Mesothelial cell of epicardium (in vitro differentiated cells): ENCODE data around the gene ULBP2. TPM values are rescaled to one million over a fixed set of nuclear protein-coding genes. Genes with fewer than 3 reads are reported as not detected.

ENCODE experiments used
- DNase-seq, 2 experiments: peaks; one replicate each; pipeline ENCODE4 v3.0.0; 2021; ENCODE audit warnings: low spot score in 2 of 2; ENCODE audit not compliant: unreplicated experiment in 2 of 2
- H3K27ac Mint-ChIP-seq: 2 replicates; pipeline ENCODE4 v1.8.0; 2021; ENCODE audit warnings: mixed read lengths
- H3K27me3 Mint-ChIP-seq: 2 replicates; pipeline ENCODE4 v1.8.0; 2021; ENCODE audit warnings: low read depth, mixed read lengths
- H3K36me3 Mint-ChIP-seq: 2 replicates; pipeline ENCODE4 v1.8.0; 2021; ENCODE audit warnings: mixed read lengths
- H3K4me1 Mint-ChIP-seq: 2 replicates; pipeline ENCODE4 v1.8.0; 2021; ENCODE audit warnings: mixed read lengths
- H3K4me3 Mint-ChIP-seq: 2 replicates; pipeline ENCODE4 v1.8.0; 2021; ENCODE audit warnings: mild to moderate bottlenecking, moderate library complexity, mixed read lengths
- H3K9me3 Mint-ChIP-seq: 2 replicates; pipeline ENCODE4 v1.8.0; 2021; ENCODE audit warnings: mixed read lengths
- CTCF ChIP-seq: fragments of 200-600 bp; sonication (generic); IDR thresholded peaks from one replicate; pipeline ENCODE4 v1.5.0; 2021; ENCODE audit warnings: antibody characterized with exemption; ENCODE audit not compliant: unreplicated experiment
- total RNA-seq: library from RNA; stranded (reverse); gene quantifications from 3 replicates; pipeline ENCODE4 v1.2.1, GENCODE V29; 2021

Gene ULBP2
- total RNA-seq, 1 donor from 2014 or later = 0.42 TPM

GRCh38 chr6:149960488-149960887 is 18.7 kb downstream of the ULBP2 start:
- Mint-ChIP-seq H3K27ac (no peak overlapping the region), H3K4me1 (peaks cover 18% of the 10 kb centered on the region), H3K36me3 (no peaks in the 10 kb centered on the region), H3K9me3 (no peaks in the 10 kb centered on the region), H3K4me3 (no peak overlapping the region), H3K27me3 (peaks cover 99% of the 10 kb centered on the region)
- TF ChIP-seq CTCF = no peak
- peak in 1 of 2 experiments; percentile 9 for DNase-seq

- DNase-seq = no peak
- Mint-ChIP-seq H3K27me3 (peaks cover 100% of the 10 kb centered on the region), H3K4me3 (no peak overlapping the region), H3K9me3 (no peaks in the 10 kb centered on the region), H3K27ac (no peak overlapping the region), H3K36me3 (no peaks in the 10 kb centered on the region), H3K4me1 (peaks cover 18% of the 10 kb centered on the region)
- no peak for TF ChIP-seq CTCF
Observed at GRCh38 chr6:149961728-149962425, 20.1 kb downstream of the ULBP2 start.

GRCh38 chr6:149962461-149963211 is 20.8 kb downstream of the ULBP2 start:
- H3K27ac Mint-ChIP-seq = no peak overlapping the region
- no peaks in the 10 kb centered on the region for H3K9me3 Mint-ChIP-seq
- no peak for TF ChIP-seq CTCF
- DNase-seq = no peak
- peak overlapping the region; percentile 77 for H3K4me3 Mint-ChIP-seq
- H3K27me3 Mint-ChIP-seq = peaks cover 100% of the 10 kb centered on the region
- peaks cover 18% of the 10 kb centered on the region for H3K4me1 Mint-ChIP-seq
- no peaks in the 10 kb centered on the region for H3K36me3 Mint-ChIP-seq

GRCh38 chr6:149963212-149963461 is 21.3 kb downstream of the ULBP2 start:
- Mint-ChIP-seq H3K27me3 (peaks cover 100% of the 10 kb centered on the region), H3K27ac (no peak overlapping the region), H3K9me3 (no peaks in the 10 kb centered on the region), H3K4me3 (peak overlapping the region; percentile 77), H3K36me3 (no peaks in the 10 kb centered on the region), H3K4me1 (peaks cover 18% of the 10 kb centered on the region)
- DNase-seq = peak in 1 of 2 experiments; percentile 37
- no peak for TF ChIP-seq CTCF

- DNase-seq = no peak
- Mint-ChIP-seq H3K4me3 (peak within 1 kb of the TSS; percentile 77), H3K9me3 (no peaks in the 10 kb centered on the region), H3K27me3 (peaks cover 100% of the 10 kb centered on the region), H3K27ac (peak within 1 kb of the TSS; percentile 12), H3K4me1 (peaks cover 18% of the 10 kb centered on the region), H3K36me3 (no peaks in the 10 kb centered on the region)
- no peak for TF ChIP-seq CTCF
Observed at GRCh38 chr6:149963462-149964307, 21.9 kb downstream of the ULBP2 start, which contains the start of gene ULBP1. Gene ULBP1, plus strand, starts transcription at chr6:149963943. Its CDS starts 107 bp downstream, at chr6:149964050.
